LNCAP (cell line): ENCODE data around the gene FGF9.

Experiments
- TF ChIP-seq, protein P1 (sequence below): fragments of 450-650 bp; IDR thresholded peaks from 2 replicates; pipeline ENCODE4 v1.5.1; 2017; ENCODE audit warnings: mild to moderate bottlenecking

Gene FGF9

DNA sequence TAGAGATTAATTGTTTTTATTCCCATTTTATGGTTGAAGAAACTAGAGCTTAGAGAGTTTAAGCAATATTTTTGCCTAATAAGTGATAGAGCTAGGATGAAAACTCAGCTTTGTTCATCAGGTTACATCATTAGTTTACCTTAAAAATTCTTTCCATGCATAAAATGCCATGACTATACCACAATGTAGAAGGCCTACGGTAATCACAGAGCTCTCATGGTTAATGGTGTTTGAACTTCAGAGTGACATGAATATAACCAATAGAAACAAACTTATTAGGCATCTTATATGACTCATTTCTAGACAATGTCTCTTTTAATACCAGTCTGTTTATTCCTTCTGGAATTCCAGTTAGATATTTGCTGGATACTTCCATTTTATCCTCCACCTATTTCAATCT, 78.5 kb downstream of the FGF9 start:
- TF ChIP-seq, protein P1, sequence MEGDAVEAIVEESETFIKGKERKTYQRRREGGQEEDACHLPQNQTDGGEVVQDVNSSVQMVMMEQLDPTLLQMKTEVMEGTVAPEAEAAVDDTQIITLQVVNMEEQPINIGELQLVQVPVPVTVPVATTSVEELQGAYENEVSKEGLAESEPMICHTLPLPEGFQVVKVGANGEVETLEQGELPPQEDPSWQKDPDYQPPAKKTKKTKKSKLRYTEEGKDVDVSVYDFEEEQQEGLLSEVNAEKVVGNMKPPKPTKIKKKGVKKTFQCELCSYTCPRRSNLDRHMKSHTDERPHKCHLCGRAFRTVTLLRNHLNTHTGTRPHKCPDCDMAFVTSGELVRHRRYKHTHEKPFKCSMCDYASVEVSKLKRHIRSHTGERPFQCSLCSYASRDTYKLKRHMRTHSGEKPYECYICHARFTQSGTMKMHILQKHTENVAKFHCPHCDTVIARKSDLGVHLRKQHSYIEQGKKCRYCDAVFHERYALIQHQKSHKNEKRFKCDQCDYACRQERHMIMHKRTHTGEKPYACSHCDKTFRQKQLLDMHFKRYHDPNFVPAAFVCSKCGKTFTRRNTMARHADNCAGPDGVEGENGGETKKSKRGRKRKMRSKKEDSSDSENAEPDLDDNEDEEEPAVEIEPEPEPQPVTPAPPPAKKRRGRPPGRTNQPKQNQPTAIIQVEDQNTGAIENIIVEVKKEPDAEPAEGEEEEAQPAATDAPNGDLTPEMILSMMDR = no peak

DNA sequence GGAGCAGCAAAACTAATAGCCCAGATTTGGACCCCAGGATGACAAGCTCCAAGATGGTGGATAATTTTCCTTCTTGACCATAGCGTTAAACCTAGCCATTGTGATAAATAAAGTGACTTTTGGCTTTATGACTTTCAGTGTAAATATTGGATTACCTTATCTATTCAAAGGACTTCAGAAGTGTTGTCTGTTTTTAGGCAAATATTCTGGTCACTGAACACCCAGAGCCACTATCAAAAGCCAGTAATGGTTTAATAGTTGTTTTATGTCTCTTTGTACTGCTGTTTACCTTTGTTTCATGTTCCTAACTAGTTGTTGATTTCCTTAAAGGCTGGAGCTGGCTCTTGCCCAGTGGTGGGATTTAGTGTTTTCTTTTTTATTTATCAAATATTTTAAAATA, 81.6 kb downstream of the FGF9 start:
- TF ChIP-seq, protein P1 = no peak

DNA sequence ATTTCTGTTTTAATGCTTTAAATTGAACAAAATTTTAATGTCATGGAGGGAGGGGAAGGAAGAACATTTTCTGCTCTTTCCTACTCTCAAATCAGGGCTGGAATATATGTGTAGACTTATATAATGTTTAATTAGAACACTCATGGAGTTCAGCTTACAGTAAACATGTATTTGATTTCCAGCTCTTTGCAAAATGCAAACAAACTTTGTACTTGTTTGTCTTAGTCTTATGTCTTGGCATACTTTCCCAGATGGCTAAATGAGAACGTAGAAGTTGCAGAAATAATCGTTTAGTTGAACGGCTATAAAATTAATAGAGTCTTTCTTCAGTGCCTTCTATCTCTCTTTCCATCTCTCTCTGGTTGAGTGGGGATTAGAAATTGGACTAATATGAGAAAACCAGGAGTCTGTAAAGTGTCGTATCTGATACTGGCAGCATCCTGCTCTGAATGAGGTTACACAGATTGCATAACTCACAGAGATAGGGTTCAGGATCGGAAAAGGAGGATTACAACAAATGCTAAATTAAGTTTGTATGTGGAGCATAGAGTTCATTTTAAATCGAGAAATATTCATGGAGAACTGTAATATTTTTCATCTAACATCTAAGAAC, 82.3 kb downstream of the FGF9 start:
- TF ChIP-seq, protein P1 = no peak
